ENCODE results near the gene ANKRD33B.
"Not testable (repeated sequence)": the region's sequence is repeated elsewhere in the genome, so short reads cannot be mapped to it uniquely, and the experiment has no call there.

The ANKRD33B gene

DNA sequence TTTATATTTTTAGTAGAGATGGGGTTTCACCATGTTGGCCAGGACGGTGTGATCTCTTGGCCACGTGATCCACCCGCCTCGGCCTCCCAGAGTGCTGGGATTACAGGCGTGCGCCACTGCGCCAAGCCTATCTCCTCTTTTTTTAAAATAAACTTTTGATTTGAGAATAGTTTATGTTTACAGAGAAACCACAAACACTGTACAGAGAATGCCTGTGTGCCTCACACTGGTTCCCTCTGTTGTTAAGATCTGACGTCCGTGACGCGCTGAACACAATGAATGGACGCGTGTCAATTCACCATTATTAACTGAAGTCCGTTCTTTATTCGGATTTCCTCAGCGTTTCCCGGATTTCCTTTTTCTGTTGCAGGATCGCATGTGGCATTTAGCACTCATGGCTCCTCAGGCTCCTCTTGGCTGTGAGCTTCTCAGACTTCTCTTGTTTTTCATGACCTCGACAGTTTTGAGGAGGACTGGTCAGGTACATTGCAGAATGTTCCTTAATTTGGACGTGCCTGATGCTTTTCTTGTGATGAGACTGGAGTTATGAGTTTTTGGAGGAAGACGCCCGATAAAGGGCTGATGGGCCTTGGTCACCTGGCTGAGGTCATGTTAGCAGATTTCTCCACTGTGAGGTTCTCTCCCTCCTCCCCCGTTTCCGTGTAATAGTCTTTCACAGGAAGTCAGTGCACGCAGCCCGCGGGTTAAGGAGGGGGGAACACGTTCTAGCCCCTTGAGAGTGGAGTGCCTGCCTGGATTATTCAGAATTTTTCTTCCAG lies 69.6 kb downstream of the ANKRD33B start:
- DNase-seq (ENCODE audit: extremely low read depth in 1 of 2, low read depth in 1 of 2) = peak in 1 of 2 donors; percentile 61

DNA sequence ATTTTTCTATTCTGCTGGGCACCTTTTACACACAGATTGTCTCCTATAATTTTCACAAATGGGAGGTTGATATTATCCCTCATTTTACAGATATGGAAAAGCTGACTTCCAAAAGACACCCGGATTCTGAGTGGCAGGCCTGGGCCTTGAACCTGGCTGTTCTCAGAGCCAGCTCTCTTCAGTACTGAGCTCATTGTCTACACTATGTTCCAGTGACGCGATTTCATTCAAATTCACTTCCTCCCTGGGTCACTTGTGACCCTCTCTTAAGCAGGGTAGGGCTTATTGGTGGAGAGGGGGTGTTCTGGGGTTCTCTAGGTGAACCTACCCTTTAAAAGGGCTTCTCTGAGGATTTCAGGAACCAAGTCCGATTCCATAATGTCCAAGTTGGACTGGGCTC lies 70.2 kb downstream of the ANKRD33B start:
- no peak for DNase-seq (ENCODE audit: extremely low read depth in 1 of 2, low read depth in 1 of 2)

DNA sequence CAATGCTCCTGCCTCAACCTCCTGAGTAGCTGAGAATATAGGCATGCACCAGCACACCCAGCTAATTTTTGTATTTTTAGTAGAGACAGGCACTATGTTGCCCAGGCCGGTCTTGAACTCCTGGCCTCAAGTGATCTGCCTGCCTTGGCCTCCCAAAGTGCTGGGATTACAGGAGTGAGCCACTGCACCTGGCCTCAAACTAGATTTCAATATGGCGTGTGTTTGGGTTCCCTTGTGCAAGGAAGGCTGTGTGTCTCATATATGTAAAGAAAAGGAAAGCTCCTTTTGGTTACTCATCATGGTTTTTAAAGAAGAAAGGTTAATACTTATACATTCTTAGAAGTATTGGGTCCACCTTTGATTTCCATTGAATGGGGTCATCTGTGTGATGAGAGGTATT lies 70.7 kb downstream of the ANKRD33B start:
- DNase-seq (ENCODE audit: extremely low read depth in 1 of 2, low read depth in 1 of 2) = no peak

DNA sequence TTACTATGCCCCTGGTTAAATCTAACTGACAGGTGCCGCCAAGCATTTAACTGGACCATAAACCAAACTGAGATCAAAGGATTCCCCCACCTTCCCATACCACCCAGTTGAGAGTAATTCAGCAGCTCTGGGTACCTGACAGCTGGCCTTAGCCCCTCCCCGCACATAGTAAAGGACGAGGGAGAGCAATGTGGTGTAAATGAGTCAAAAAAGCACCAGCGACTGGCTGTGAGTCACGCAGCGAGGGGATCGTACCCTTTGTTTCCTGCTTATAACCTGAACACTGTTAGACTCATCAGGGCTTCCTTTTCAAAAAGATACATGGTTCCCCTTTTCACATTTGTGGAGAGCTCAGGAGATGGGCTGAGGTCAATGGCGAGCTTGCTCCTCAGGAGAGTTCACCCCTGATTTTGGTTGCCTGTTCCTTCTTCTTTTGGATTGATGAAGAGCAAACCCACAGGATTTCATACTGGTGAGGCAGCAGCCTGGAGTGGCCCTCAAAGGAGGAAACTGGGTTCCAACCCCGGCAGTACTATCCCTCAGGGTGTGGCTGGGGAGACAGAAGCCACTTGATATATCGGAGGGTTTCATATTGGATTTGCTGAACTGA lies 71.5 kb downstream of the ANKRD33B start:
- peak; percentile 58 to 87 for DNase-seq (ENCODE audit: extremely low read depth in 1 of 2, low read depth in 1 of 2)

DNA sequence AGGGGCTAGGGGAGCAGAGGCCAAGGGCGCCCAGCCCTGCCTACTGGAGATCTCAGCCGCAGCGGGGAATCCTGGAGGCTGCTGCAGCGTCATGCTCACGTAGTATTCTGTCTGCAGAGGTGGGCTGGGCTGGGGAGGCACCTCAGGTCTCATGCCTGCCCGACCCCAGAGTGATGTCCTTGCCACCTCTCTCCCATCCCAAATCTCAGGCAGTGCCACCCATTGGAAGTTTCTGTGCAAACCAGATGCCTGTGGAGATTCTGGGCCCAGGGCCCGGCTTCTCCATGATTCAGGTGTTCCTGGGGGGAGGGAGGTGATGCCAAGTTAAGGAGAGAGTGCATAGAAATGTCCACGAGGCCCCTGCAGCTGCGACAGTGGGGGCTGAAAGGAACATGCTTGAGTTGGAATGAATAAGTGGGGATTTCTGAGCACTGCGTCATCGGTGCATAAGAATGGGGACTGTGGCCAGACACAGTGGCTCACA lies 72.0 kb downstream of the ANKRD33B start:
- DNase-seq (ENCODE audit: extremely low read depth in 1 of 2, low read depth in 1 of 2) = peak in 1 of 2 donors; percentile 36

DNA sequence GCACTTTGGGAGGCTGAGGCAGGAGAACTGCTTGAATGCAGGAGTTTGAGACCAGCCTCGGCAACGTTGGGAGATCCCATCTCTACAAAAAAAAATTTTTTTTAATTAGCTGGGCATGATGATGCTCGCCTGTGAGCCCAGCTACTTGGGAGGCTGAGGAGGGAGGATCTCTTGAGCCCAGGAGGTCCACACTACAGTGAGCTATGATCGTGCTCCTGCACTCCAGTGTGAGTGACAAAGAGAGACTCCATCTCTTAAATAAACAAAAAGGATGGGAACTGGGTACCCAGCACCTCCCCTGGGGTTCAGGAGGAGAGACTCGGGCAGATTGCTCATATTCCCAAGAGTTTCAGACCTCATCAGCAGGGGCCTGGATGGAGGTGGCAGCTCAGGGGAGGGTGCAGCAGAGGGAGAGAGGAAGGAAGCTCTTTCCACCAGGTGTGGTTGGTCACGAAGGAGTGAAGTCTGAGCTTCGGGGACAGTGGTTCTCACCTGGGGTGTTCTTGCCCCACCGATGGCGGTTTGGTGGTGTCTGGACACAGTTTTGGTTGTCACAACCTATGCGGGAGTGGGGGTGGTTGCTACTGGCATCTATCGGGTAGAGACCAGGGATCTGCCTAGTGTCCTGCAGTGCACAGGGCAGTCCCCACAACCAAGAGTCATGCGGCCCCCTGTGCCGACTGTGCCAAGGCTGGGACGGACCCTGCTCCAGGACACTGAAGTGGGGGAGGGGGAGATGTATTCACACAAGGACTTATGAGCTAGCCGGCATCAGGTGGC lies 72.7 kb downstream of the ANKRD33B start:
- no peak for DNase-seq (ENCODE audit: extremely low read depth in 1 of 2, low read depth in 1 of 2)

DNA sequence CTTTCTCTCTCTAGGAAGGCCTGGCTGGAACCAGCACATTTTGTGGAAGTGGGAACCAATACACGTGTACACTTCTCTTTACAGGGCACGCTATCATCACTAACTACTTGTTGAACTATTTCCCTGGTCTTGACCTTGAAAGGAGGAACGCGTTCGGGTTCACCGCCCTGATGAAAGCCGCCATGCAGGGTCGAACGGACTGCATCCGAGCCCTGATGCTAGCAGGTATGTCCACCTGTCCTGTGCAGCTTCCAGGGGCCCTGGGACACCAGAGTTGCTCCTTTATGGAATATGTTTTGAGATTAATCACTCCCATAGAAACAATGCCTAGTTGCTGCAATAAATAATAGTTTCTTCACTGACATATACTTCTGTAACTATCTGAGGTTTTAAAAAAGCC lies 74.1 kb downstream of the ANKRD33B start:
- no peak for DNase-seq (ENCODE audit: extremely low read depth in 1 of 2, low read depth in 1 of 2)

DNA sequence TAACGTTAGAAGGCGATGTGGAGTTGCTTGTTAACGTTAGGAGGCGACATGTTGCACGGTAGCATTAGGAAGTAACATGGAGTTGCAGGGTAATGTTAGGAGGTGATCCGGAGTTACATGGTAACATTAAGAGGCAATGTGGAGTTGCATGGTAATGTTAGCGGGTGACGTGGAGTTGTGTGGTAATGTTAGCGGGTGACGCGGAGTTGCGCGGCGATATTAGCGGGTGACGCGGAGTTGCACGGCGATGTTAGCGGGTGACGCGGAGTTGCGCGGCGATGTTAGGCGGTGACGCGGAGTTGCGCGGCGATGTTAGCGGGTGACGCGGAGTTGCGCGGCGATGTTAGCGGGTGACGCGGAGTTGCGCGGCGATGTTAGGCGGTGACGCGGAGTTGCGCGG lies 74.9 kb downstream of the ANKRD33B start:
- not testable (repeated sequence) for DNase-seq (ENCODE audit: extremely low read depth in 1 of 2, low read depth in 1 of 2)

DNA sequence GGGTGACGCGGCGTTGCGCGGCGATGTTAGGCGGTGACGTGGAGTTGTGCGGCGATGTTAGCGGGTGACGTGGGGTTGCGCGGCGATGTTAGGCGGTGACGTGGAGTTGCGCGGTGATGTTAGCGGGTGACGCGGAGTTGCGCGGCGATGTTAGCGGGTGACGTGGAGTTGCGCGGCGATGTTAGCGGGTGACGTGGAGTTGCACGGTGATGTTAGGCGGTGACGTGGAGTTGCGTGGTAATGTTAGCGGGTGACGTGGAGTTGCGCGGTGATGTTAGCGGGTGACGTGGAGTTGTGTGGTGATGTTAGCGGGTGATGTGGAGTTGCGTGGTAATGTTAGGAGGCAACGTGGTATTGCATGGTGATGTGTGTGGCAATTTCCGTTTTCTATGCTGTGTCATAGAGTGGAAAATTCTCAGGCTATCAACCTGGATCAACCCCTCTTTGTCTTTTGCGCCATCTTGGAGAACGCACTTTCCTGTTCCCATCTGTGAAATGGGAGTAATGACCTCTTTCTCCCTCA lies 76.0 kb downstream of the ANKRD33B start:
- DNase-seq (ENCODE audit: extremely low read depth in 1 of 2, low read depth in 1 of 2) = no peak

DNA sequence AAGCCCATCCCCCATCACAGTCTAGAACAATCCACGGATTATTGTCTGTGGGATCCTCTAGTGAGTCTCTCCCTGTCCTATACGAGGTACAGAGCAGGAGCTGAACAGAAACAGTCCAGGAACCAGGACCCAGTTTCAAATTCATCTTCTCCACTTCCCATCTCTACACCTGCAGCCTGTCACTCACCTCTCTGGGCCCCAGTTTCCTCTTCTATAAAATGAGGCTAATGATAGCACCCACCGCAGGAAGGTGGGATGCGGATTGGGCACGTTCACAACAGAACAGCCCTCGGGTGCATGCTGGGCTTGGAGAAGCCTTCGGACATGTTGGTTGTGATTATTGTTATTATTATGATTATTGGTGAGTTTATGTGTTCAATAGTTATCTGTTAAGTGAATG lies 78.5 kb downstream of the ANKRD33B start:
- no peak for DNase-seq (ENCODE audit: extremely low read depth in 1 of 2, low read depth in 1 of 2)

DNA sequence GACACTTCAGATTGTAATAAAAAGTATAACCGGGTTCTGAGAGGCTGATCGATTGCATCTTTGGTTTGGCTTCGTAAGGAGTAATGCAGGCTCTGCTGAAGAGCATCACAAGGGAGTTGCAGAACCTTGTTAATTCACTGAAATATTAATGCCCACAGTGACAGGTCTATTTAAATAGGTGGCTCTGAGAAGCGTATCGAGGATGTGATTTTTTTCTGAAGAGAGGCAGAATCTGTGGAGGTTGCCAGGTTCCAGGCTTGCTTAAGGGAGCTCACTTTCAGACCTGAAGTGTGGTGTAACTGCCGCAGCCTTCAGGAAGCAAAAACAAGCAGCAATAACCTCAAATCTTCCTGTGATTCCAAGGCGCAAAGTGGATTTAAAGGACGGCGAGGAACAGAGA lies 80.3 kb downstream of the ANKRD33B start:
- DNase-seq (ENCODE audit: extremely low read depth in 1 of 2, low read depth in 1 of 2) = no peak

DNA sequence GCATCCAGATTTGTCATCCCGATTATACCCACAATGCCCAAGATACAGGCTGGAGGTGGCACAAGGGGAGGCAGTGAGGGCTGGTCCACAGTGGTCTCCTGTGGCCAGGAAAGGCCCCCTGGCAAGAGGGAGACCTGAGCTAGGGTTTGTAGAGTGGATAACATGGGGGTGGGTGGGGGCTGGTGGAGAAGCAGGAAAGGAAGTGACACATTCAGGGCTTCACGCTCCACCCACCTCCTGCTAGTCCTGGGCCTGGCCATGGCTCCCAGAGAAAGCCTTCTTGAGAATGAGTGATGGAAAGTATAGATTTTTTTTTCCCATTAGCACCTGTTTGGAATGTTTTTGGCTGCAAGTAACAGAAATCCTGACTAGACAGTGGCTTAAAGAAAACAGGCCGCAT lies 81.3 kb downstream of the ANKRD33B start:
- no peak for DNase-seq (ENCODE audit: extremely low read depth in 1 of 2, low read depth in 1 of 2)

DNA sequence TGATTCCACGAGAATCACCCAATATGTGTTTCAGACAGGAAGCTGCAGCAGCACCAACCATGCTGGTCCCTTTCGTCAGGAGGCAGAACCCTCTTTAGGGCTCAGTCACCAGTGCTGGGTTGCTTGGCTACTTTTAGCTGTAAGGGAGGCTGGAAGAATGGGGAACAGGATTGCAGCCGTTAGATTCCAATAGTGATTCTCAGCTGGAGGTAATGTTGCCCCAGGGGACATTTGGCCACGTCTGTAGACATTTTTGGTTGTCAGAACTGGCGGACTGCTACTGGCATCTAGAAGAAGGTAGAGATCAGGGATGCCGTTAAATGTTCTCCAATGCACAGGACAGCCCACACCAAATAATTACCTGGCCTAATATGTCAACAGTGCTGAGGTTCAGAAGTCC lies 81.8 kb downstream of the ANKRD33B start:
- no peak for DNase-seq (ENCODE audit: extremely low read depth in 1 of 2, low read depth in 1 of 2)

DNA sequence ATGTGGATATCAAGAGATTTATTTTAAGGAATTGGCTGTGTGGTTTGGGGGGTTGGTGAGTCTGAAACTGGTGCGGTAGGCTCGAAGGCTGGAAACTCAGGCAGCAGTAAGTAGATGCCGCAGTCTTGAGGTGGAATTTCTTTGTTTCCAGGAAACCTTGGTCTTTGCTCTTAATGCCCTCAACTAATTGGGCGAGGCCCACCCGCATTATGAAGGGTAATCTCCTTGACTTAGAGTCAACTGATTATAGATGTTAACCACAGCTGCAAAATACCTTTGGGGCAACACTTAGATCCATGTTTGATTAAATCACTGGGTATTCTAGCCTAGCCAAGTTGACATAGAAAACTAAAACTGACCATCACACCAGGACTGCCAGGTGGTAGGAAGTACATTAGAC lies 83.8 kb downstream of the ANKRD33B start:
- no peak for DNase-seq (ENCODE audit: extremely low read depth in 1 of 2, low read depth in 1 of 2)

DNA sequence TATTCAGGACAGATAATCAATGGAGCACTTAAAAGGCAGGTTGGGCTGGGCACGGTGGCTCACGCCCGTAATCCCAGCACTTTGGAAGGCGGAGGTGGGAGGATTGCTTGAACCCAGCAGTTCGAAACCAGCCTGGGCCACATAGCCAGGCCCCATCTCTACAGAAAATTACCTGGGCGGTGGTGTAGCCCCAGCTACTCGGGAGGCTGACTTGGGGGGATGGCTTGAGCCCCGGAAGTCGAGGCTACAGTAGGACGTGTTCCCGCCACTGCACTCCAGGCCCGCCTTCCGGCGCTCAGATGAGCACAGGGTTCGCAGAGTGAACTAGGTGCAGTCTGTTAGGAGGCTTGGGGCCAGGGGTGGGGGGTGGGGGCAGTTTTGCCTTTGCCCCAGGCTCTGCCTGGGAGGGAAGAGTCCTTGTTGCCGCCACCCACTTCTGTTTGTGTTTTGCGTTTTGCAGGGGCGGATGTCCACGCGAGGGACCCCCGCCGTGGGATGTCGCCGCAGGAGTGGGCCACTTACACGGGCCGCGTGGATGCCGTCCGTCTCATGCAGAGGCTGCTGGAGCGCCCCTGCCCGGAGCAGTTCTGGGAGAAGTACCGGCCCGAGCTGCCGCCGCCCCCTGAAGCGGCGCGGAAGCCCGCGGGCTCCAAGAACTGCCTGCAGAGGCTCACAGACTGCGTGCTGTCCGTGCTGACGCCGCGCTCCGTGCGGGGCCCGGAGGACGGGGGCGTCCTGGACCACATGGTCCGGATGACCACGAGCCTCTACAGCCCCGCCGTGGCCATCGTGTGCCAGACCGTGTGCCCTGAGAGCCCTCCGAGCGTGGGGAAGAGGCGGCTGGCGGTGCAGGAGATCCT lies 85.2 kb downstream of the ANKRD33B start:
- no peak for DNase-seq (ENCODE audit: extremely low read depth in 1 of 2, low read depth in 1 of 2)

DNA sequence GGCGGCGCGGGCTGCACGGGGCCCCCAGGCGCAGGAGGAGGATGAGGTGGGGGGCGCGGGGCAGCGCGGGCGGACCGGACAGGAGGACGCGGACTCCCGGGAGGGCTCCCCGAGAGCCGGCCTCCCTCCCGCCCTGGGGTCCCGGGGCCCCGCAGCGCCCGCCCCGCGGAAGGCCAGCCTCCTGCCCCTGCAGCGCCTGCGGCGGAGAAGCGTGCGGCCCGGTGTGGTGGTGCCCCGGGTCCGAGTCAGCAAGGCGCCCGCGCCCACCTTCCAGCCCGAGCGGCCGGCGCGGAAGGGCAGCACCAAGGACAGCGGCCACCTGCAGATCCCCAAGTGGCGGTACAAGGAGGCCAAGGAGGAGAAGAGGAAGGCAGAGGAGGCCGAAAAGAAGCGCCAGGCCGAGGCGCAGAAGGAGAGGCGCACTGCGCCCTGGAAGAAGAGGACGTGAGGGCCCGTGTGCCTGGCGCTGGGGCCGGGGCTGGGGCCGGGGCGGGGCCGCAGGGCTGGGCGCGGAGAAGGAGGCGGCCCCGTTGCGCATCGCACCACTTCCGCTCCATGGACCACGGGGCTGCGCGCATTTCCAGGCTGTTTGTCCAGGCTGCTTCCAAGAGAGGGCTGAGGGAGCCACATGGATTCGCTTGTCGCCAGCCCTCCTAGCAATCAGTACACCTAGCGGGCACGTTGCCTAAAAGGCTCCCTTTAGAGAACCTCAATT lies 86.0 kb downstream of the ANKRD33B start:
- DNase-seq (ENCODE audit: extremely low read depth in 1 of 2, low read depth in 1 of 2) = no peak

DNA sequence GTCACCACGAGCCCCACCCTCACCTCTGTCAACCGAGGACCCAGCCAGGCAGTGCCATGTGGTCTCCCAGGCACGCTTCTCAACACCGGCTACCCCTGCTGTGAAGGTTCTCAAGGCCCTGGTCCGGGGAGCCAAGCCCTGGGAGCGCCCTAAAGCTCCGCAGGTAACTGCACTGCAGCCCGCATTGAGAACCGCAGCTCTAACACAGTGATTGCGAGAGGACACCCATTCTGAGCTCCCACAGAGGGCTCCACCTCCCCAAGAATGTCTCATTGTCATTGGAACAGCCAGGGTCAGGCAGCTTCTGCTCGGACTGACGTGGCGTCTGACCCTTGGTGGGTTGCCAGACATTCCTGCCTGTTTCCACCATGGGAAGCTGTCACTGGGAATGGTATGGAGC lies 88.3 kb downstream of the ANKRD33B start:
- no peak for DNase-seq (ENCODE audit: extremely low read depth in 1 of 2, low read depth in 1 of 2)

DNA sequence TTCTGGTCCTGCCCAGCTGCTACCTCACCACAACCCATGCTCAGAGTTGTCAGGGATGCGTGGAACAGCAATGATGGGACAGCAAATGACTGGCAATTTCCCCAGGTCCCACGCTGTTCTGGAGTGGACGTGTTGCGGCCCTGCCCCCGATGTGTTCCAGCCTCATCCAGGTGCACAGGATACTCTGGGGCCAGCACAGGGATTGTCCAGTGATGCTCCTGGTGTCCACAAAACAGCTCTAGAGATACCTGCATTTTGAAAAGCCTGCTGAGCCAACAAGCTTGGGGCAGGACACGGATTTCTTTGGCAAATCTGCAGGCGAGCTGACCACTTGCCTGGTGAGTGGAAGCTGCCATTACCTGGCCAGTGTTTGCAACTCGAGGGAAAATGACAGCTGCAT lies 88.7 kb downstream of the ANKRD33B start:
- no peak for DNase-seq (ENCODE audit: extremely low read depth in 1 of 2, low read depth in 1 of 2)

DNA sequence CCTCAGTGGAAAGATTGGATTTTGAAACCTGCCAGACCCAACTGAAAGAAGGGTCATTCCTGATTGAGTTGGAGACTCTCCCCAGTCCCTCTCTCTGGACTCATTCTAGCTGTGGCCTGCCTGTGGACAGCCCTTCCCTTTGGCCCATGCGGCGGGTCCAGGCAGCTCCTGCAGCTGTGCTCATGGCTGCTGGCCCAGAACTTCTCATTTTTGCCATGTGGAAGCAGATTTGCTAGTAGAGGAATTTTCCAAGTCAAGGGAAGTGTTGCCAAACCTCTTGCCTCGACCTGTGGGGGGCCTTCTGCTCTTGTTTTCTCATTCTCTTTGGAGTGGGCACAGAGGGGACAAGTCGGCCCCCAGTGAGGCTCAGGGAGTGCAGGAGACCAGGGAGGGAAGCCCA lies 89.2 kb downstream of the ANKRD33B start:
- DNase-seq (ENCODE audit: extremely low read depth in 1 of 2, low read depth in 1 of 2) = no peak

Data from stimulated activated CD8-positive, alpha-beta memory T cell treated with anti-CD3 and anti-CD28 coated beads, Interleukin-7, amount 100 ng/mL, for 48 hours (primary cell).